ENCODE data around the gene DNMT3B.

- no peak for TF ChIP-seq POLR2A (IDR thresholded peaks at IDR 0.05)
- TF ChIP-seq, protein P1, sequence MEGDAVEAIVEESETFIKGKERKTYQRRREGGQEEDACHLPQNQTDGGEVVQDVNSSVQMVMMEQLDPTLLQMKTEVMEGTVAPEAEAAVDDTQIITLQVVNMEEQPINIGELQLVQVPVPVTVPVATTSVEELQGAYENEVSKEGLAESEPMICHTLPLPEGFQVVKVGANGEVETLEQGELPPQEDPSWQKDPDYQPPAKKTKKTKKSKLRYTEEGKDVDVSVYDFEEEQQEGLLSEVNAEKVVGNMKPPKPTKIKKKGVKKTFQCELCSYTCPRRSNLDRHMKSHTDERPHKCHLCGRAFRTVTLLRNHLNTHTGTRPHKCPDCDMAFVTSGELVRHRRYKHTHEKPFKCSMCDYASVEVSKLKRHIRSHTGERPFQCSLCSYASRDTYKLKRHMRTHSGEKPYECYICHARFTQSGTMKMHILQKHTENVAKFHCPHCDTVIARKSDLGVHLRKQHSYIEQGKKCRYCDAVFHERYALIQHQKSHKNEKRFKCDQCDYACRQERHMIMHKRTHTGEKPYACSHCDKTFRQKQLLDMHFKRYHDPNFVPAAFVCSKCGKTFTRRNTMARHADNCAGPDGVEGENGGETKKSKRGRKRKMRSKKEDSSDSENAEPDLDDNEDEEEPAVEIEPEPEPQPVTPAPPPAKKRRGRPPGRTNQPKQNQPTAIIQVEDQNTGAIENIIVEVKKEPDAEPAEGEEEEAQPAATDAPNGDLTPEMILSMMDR (IDR thresholded peaks at IDR 0.05), result no peak
Measured at GRCh38 chr20:32828029-32828680, 66.0 kb downstream of the DNMT3B start.
